Thyroid gland (tissue), 4 donors: Measurements from ENCODE around the gene STXBP4. TPM values are rescaled to one million over a fixed set of nuclear protein-coding genes. Genes with fewer than 3 reads are reported as not detected.

ENCODE experiments used
- DNase-seq, 2 donors: peaks; one replicate each; pipeline ENCODE4 v3.0.0-alpha.2; 2019
- H3K27ac ChIP-seq, 3 donors: fragments of 200-600 bp; sonication (generic); 1 replicate in 2 of 3; 2 replicates in 1 of 3; pipeline ENCODE4 v1.5.1; 2016 to 2019; ENCODE audit warnings: mild to moderate bottlenecking in 1 of 3, moderate library complexity in 1 of 3
- H3K27me3 ChIP-seq: fragments of 200-600 bp; sonication (generic); one replicate; pipeline ENCODE4 v1.5.1; 2019
- H3K36me3 ChIP-seq, 2 donors: fragments of 200-600 bp; sonication (generic); one replicate each; pipeline ENCODE4 v1.5.1; 2016 to 2019
- H3K4me1 ChIP-seq, 2 donors: fragments of 200-600 bp; sonication (generic); one replicate each; pipeline ENCODE4 v1.5.1; 2017 to 2019
- H3K4me3 ChIP-seq, 3 donors: fragments of 200-600 bp; sonication (generic); replicated peaks in 1 of 3; 1 replicate in 2 of 3; 2 replicates in 1 of 3; pipeline ENCODE4 v1.5.1; 2016; ENCODE audit warnings: mild to moderate bottlenecking in 1 of 3
- H3K9me3 ChIP-seq: fragments of 200-600 bp; sonication (generic); one replicate; pipeline ENCODE4 v1.5.1; 2017
- CTCF ChIP-seq, 6 experiments: fragments of 200-600 bp in 3 of 6; fragments of 450-650 bp in 3 of 6; sonication (generic) in 3 of 6; IDR thresholded peaks; one replicate each; pipeline ENCODE4 v1.5.1; 2016 to 2019; ENCODE audit warnings: antibody characterized with exemption in 6 of 6, mild to moderate bottlenecking in 2 of 6, inconsistent platforms in 1 of 6, moderate library complexity in 1 of 6
- POLR2A ChIP-seq, 2 donors: fragments of 450-650 bp; IDR thresholded peaks; one replicate each; pipeline ENCODE4 v1.6.1; 2017; ENCODE audit warnings: antibody characterized with exemption in 2 of 2, mild to moderate bottlenecking in 2 of 2, moderate library complexity in 1 of 2
- WGBS, 2 donors: methylation state at CpG; one replicate each; pipeline ENCODE4 v1.1.5; 2017; 5-methylcytosine and 5-hydroxymethylcytosine counted together
- intact Hi-C: fragments of 100-400 bp; cut with DNase I; formaldehyde crosslinking; loops from one replicate; pipeline ENCODE4 v1.15.1; 2023
- small RNA-seq: library from RNA; depleted of rRNA; stranded (forward); fragments of <200 nt; gene quantifications from one replicate; pipeline ENCODE3, GENCODE V24; 2016
- total RNA-seq, 4 donors: library from RNA; depleted of rRNA; stranded (reverse); fragments of >200 nt; gene quantifications; one replicate each; pipeline ENCODE4 v1.2.3, GENCODE V29; 2016

STXBP4 gene
- total RNA-seq, 4 donors from 2014 or later: 30.4 to 57.0 (median 52.8) TPM

GRCh38 chr17:55215711-55216110 is 247.1 kb downstream of the STXBP4 start:
- no peak for DNase-seq
- TF ChIP-seq CTCF (IDR thresholded peaks at IDR 0.05) (no peak), POLR2A (IDR thresholded peaks at IDR 0.05) (no peak)
- no peaks in the 10 kb centered on the region for H3K36me3 ChIP-seq
- H3K9me3 ChIP-seq: no peaks in the 10 kb centered on the region
- intact Hi-C loops: no loop called here
- H3K4me1 ChIP-seq: no peaks in the 10 kb centered on the region
- H3K27me3 ChIP-seq: no peaks in the 10 kb centered on the region
- H3K4me3 ChIP-seq: no peak overlapping the region
- 82 to 97% methylated on average over 3 of the region's 3 CpGs for WGBS, 2 donors
- no peak overlapping the region for H3K27ac ChIP-seq

- 78 to 83% methylated on average over 3 of the region's 3 CpGs for WGBS, 2 donors
- Histone ChIP-seq H3K4me1 (no peaks in the 10 kb centered on the region), H3K36me3 (no peaks in the 10 kb centered on the region), H3K4me3 (no peak overlapping the region), H3K27ac (no peak overlapping the region), H3K27me3 (no peaks in the 10 kb centered on the region), H3K9me3 (no peaks in the 10 kb centered on the region)
- DNase-seq: no peak
- TF ChIP-seq POLR2A (IDR thresholded peaks at IDR 0.05): no peak
- no peak for TF ChIP-seq CTCF (IDR thresholded peaks at IDR 0.05)
- intact Hi-C loops: no loop called here
These were observed 248.3 kb downstream of the STXBP4 start for GRCh38 chr17:55216888-55217287.

- no peak for DNase-seq
- Histone ChIP-seq H3K27me3 (no peaks in the 10 kb centered on the region), H3K36me3 (no peaks in the 10 kb centered on the region), H3K27ac (no peak overlapping the region), H3K9me3 (no peaks in the 10 kb centered on the region), H3K4me3 (no peak overlapping the region), H3K4me1 (no peaks in the 10 kb centered on the region)
- TF ChIP-seq CTCF (IDR thresholded peaks at IDR 0.05) (no peak), POLR2A (IDR thresholded peaks at IDR 0.05) (no peak)
- intact Hi-C loops: no loop called here
- 68 to 79% methylated on average over 1 of the region's 1 CpG for WGBS, 2 donors
These were observed 250.9 kb downstream of the STXBP4 start for GRCh38 chr17:55219459-55219858.

GRCh38 chr17:55219934-55220333 is 251.4 kb downstream of the STXBP4 start:
- Histone ChIP-seq H3K36me3 (no peaks in the 10 kb centered on the region), H3K9me3 (no peaks in the 10 kb centered on the region), H3K4me1 (no peaks in the 10 kb centered on the region), H3K27ac (no peak overlapping the region), H3K27me3 (no peaks in the 10 kb centered on the region), H3K4me3 (no peak overlapping the region)
- peak; percentile 20 to 22 for DNase-seq
- WGBS, 2 donors: 19 to 21% methylated on average over 3 of the region's 3 CpGs
- intact Hi-C loops: no loop called here
- TF ChIP-seq CTCF (IDR thresholded peaks at IDR 0.05) (no peak), POLR2A (IDR thresholded peaks at IDR 0.05) (no peak)

Small RNA genes lying within 50 kb of the gene (small RNA-seq; reads per million reads assigned to genes)
- not detected for gene AC007485.1

Other genes starting within 250 kb of the STXBP4 start
- 100 to 1,000 TPM in 3 of 4 donors, 10 to 100 TPM in 1; 89.6 to 116 (median 109) TPM for gene TOM1L1, start 67.9 kb upstream of the STXBP4 start, total RNA-seq
- gene COX11, start 111 bp upstream of the STXBP4 start, total RNA-seq: 10 to 100 TPM; 51.5 to 75.3 (median 66.0) TPM